Progenitor cell of endocrine pancreas (in vitro differentiated cells): ENCODE data around the gene CNN3. TPM values are rescaled to one million over a fixed set of nuclear protein-coding genes. Genes with fewer than 3 reads are reported as not detected.
"Not testable (repeated sequence)": the region's sequence is repeated elsewhere in the genome, so short reads cannot be mapped to it uniquely, and the experiment has no call there.

ENCODE experiments used
- DNase-seq: peaks from one replicate; pipeline ENCODE4 v3.0.0; 2021; ENCODE audit warnings: low spot score; ENCODE audit not compliant: unreplicated experiment
- H3K27ac Mint-ChIP-seq: 2 replicates; pipeline ENCODE4 v1.8.0; 2021; ENCODE audit warnings: mild to moderate bottlenecking, moderate library complexity, mixed read lengths
- H3K27me3 Mint-ChIP-seq: 2 replicates; pipeline ENCODE4 v1.8.0; 2021; ENCODE audit warnings: mixed read lengths
- H3K36me3 Mint-ChIP-seq: 2 replicates; pipeline ENCODE4 v1.8.0; 2022; ENCODE audit warnings: mixed read lengths; ENCODE audit not compliant: insufficient read depth
- H3K4me1 Mint-ChIP-seq: 2 replicates; pipeline ENCODE4 v1.8.0; 2021; ENCODE audit warnings: low read depth, mixed read lengths
- H3K4me3 Mint-ChIP-seq: 2 replicates; pipeline ENCODE4 v1.8.0; 2021; ENCODE audit warnings: low read depth, mild to moderate bottlenecking, moderate library complexity, mixed read lengths
- H3K9me3 Mint-ChIP-seq: 2 replicates; pipeline ENCODE4 v1.8.0; 2021; ENCODE audit warnings: low read depth, mixed read lengths
- CTCF ChIP-seq: fragments of 200-600 bp; sonication (generic); IDR thresholded peaks from one replicate; pipeline ENCODE4 v1.5.0; 2021; ENCODE audit warnings: antibody characterized with exemption, mild to moderate bottlenecking; ENCODE audit not compliant: unreplicated experiment
- total RNA-seq: library from RNA; stranded (reverse); gene quantifications from 2 replicates; pipeline ENCODE4 v1.2.1, GENCODE V29; 2021

CNN3 gene
- total RNA-seq, 1 donor from 2014 or later, result 342 TPM

- H3K27ac Mint-ChIP-seq, result no peak overlapping the region
- H3K4me1 Mint-ChIP-seq, result peaks cover 47% of the 10 kb centered on the region
- H3K36me3 Mint-ChIP-seq, result no peaks in the 10 kb centered on the region
- TF ChIP-seq CTCF, result no peak
- no peak overlapping the region for H3K4me3 Mint-ChIP-seq
- no peaks in the 10 kb centered on the region for H3K9me3 Mint-ChIP-seq
- no peaks in the 10 kb centered on the region for H3K27me3 Mint-ChIP-seq
- no peak for DNase-seq
These were observed 24.1 kb upstream of the CNN3 start for GRCh38 chr1:94951046-94951445.

- no peak overlapping the region for H3K4me3 Mint-ChIP-seq
- H3K9me3 Mint-ChIP-seq, result no peaks in the 10 kb centered on the region
- peaks cover 46% of the 10 kb centered on the region for H3K4me1 Mint-ChIP-seq
- H3K36me3 Mint-ChIP-seq, result no peaks in the 10 kb centered on the region
- no peaks in the 10 kb centered on the region for H3K27me3 Mint-ChIP-seq
- peak overlapping the region; percentile 91 for H3K27ac Mint-ChIP-seq
- no peak for DNase-seq
- no peak for TF ChIP-seq CTCF
These were observed 23.1 kb upstream of the CNN3 start for GRCh38 chr1:94949681-94950661.

- H3K27me3 Mint-ChIP-seq, result peaks cover 6% of the 10 kb centered on the region
These were observed 20.5 kb upstream of the CNN3 start for GRCh38 chr1:94947437-94947836.

GRCh38 chr1:94946886-94947285 lies 20.0 kb upstream of the CNN3 start:
- Mint-ChIP-seq H3K27me3 (peaks cover 6% of the 10 kb centered on the region), H3K4me3 (no peak overlapping the region), H3K9me3 (peaks cover 5% of the 10 kb centered on the region), H3K4me1 (peaks cover 52% of the 10 kb centered on the region), H3K27ac (no peak overlapping the region), H3K36me3 (no peaks in the 10 kb centered on the region)
- no peak for TF ChIP-seq CTCF
- no peak for DNase-seq

More at GRCh38 chr1:94947437-94947836, 20.5 kb upstream of the CNN3 start:
- DNase-seq, result no peak
- H3K27ac Mint-ChIP-seq, result peak overlapping the region; percentile 9
- no peaks in the 10 kb centered on the region for H3K36me3 Mint-ChIP-seq
- H3K9me3 Mint-ChIP-seq, result peaks cover 5% of the 10 kb centered on the region
- H3K4me1 Mint-ChIP-seq, result peaks cover 50% of the 10 kb centered on the region
- TF ChIP-seq CTCF, result no peak
- H3K4me3 Mint-ChIP-seq, result no peak overlapping the region

GRCh38 chr1:94942171-94943128 lies 15.5 kb upstream of the CNN3 start:
- Mint-ChIP-seq H3K4me1 (peaks cover 37% of the 10 kb centered on the region), H3K36me3 (no peaks in the 10 kb centered on the region), H3K9me3 (peaks cover 5% of the 10 kb centered on the region), H3K27me3 (peaks cover 10% of the 10 kb centered on the region), H3K27ac (no peak overlapping the region), H3K4me3 (no peak overlapping the region)
- no peak for DNase-seq
- TF ChIP-seq CTCF, result no peak

- not testable (repeated sequence) for H3K9me3 Mint-ChIP-seq, H3K27ac Mint-ChIP-seq, H3K36me3 Mint-ChIP-seq, H3K4me3 Mint-ChIP-seq, DNase-seq
- Mint-ChIP-seq H3K27me3 (peaks cover 10% of the 10 kb centered on the region), H3K4me1 (peaks cover 33% of the 10 kb centered on the region)
These were observed 14.6 kb upstream of the CNN3 start for GRCh38 chr1:94941480-94941879.
